ENCODE data around the gene CSRNP3.

CSRNP3 gene

DNA sequence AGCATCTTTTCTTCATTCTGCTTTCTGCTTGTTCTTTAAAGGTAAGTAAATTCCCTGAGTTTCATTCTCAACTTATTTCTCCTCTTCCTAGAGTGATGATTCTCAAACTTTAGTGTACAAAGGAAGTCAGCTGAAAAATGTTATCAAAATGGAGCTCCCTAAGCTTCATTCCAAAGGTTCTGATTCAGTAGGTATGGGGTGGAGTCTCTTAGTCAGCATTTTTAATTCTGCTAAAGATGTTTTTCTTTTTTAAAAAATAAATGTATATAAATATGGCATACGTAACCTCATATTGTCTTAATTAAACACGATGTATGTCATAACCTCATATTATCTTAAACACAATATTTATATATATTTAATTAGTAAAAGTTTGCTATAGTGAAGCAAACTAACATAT is 3.1 kb upstream of the CSRNP3 start:
- DNase-seq: no peak
- in situ Hi-C loops (cut with MboI; ENCODE audit: low pct_unique_long_range_greater_than_20kb, low sequenced_read_pairs): no loop called here

DNA sequence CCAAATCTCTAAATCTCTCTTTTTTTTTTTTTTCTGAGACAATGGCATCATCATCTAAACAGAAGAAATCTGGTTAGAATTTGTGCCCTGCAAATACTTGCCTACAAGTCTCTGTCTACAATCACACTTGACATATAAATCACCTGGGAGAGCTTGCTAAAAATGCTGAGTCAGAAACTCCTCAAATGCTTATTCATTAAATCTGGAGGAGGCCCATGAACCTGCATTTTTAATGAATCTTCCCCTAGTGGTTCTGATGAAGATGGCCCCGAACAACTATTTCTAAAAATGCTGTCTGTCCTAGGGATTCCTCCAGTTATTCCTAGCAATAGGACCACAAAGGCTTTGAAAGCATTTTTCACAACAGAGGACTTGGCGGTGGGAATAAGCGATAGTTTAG is 1.6 kb upstream of the CSRNP3 start:
- in situ Hi-C loops (cut with MboI; ENCODE audit: low pct_unique_long_range_greater_than_20kb, low sequenced_read_pairs): no loop called here
- no peak for DNase-seq

DNA sequence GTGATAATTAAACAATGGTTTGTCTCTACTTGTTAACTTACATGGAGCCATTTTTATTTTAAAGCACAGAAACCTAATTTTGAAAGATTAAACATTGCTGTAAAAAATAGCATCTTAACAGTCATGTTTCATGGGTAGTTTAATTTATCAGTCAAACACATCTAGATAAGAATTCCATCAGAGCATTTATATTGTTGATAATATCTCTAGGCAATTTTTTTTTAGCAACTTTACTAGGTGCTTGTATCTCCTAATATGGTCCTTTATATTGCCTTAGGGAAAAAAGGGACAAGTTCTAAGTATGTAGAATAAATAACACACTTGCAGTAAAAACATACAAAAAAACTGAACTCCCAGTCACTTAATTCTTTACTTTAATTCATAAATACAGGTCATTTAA is 863 bp downstream of the CSRNP3 start:
- DNase-seq: no peak
- in situ Hi-C loops (cut with MboI; ENCODE audit: low pct_unique_long_range_greater_than_20kb, low sequenced_read_pairs): no loop called here

DNA sequence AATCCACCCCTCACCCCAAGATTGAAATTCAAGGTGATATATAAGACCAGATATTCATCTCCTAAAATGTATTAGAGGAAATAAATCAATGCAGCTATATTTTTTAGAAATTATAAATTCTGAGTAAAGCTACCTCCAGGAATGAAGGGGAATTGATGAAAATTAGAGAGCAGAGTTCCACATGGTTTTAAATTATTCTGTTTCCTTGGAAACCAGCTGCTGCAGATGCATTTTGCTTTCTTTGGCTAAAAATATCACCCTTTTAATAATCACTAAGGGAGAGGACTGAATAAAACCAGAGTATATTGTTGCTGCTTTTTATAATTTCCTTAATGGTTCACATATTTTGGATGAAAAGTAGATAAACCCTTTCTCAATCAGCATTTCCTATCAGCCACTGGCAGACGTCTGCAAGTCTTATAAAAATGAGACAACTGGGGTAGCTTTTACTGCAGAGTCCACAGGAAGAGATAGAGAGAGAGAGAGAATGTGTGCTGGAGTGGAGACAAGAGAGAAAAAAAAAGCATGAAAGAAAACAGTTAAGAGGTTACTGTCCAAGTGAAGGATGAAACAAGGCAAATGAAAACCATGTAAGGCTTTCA is 2.0 kb downstream of the CSRNP3 start:
- DNase-seq: no peak
- in situ Hi-C loops (cut with MboI; ENCODE audit: low pct_unique_long_range_greater_than_20kb, low sequenced_read_pairs): no loop called here

DNA sequence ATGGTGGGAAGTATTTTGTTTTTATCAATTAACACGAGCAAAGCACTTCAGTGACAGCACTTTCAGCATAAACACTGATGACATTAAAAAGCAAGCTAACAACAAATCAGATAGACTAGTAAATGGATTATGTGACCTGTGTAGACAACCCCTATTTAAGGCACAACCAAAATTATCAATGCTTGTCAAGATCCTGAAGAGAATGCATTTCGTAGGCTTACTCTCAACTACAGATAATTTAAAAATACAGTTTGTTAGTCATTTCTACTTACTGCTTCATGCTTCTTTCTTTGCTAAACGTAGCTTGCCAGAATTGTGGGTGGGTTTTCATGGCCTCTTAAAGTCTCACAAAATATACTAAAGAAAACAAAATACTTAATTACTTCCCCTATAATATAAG is 3.4 kb downstream of the CSRNP3 start:
- in situ Hi-C loops (cut with MboI; ENCODE audit: low pct_unique_long_range_greater_than_20kb, low sequenced_read_pairs): no loop called here
- DNase-seq: no peak

DNA sequence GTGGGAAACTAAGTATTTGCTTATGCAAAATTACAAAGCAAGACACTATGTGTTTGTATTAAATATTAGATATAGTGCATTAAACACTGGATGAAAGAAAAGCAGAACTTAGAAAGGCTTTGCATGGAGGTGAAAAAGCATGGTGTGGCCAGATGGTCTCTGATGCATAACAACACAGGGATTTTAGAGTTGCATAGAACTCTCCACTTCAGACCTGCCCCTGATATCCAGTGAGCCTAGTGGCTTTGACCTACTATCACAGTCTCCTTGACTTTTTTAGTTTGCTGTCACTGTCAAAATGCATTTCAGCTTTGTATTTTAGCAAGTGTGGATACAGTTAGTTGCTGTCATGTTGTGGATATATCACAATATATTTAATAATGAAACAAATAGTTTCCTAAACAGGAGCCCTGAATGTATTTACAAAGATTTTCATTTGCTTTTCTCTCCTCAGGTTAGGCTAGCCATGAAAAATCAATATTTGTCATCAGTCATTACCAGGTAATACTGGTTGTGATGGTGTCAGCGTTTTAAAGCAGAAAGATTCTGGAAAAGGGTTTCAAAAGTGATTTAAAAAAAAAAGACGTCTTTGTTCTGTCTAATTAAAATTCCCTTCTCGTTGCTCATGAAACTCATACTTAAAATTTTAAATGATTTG is 5.2 kb downstream of the CSRNP3 start:
- in situ Hi-C loops (cut with MboI; ENCODE audit: low pct_unique_long_range_greater_than_20kb, low sequenced_read_pairs): no loop called here
- DNase-seq: no peak

DNA sequence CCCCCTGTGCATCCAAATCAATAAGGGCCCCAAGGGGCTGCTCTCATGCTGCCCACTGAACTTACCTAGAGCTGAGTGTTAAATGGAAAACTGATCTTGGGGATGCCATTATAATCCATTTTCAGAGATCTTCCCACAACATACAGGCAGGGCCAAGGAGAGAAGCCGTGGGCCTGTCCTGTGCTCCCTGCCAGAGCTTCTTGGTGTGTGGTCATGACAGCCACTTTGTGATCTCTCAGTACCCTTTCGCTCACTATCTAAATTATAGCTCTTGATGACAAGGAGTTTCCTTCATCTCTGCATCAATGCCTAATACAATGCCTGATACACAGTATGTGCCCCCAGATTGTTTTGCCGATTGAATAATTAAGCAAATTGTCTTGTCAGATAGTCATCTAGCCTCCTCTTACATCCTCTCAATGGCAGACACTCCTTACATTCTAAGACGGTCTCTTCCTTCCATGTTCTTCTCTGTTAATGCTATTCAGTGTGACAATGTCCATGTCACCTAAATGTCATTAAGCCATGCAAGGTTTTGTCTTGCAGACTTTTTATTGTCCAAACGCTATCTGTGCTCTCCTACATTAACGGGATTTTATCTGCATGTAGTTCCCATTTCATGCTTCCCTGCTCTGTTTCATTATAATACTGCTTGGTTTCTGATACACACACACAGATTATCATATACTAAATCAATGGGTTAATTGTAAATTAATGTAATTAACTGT is 5.9 kb downstream of the CSRNP3 start:
- DNase-seq: no peak
- in situ Hi-C loops (cut with MboI; ENCODE audit: low pct_unique_long_range_greater_than_20kb, low sequenced_read_pairs): no loop called here

DNA sequence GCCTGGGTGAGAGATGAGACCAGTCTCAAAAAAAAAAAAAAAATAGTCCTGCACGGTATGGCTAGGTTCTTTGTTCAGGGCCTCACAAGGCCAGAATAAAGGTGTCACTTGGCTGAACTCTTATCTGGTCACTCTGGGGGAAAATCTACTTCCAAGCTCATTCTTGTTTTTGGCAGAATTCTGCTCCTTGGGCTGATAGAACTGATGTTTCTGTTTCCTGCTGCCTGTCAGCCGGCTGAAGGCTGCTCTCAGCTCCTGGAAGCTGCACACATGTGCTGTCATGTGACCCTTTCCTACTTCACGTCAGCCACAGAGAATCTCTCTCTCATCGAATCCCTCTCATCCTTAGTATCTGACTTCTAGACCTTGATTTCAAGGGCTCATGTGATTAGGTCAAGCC is 10.4 kb downstream of the CSRNP3 start:
- in situ Hi-C loops (cut with MboI; ENCODE audit: low pct_unique_long_range_greater_than_20kb, low sequenced_read_pairs): no loop called here
- DNase-seq: no peak

DNA sequence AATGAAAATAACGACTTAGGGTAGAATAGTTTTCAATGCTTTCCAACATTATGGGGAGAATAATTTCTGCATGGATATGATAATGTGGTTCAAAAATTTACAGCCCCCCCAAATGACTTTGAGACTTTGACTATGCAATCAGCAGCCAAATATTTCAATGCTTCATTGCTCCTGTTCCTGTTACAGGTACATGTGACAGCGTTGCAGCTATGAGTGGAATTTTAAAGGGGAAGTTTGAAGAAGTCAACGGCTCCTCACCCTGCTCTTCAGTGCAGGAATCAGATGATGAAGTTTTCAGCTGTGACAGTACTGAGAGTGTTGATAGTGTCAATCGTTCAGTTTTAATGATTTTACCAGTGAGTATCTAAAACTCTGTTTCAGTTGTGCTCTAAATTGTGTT is 25.1 kb downstream of the CSRNP3 start:
- in situ Hi-C loops (cut with MboI; ENCODE audit: low pct_unique_long_range_greater_than_20kb, low sequenced_read_pairs): no loop called here
- DNase-seq: no peak

DNA sequence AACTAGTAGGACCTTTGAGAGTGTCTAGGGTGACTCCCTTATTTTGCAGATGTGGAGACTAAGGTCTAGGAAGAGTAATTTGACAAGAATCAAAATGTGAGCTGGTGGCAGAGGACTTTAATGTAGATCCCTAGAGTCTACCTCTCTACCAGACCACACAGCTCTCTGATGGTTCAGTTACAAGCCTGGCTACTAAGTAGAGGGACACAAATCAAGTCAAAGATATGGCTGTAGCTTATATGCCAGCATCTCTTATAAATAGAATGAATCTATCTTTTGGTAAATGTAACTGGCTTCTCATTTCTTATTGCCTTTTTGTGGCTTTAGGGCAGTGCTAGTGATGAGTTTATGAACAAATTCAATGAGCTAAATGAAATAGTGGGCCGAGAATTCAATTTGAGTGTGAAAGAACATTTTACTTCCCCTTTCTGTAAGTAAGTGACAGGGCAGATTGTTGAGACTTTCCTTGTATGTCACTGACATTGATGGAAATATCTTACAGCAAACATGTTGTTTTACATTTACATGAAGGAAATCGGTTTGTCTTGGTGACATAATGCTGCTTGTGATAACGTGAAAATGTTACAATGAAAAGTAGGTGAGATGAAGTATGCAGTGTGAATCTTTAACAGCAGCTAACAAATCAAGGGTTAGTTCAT is 28.3 kb downstream of the CSRNP3 start:
- in situ Hi-C loops (cut with MboI; ENCODE audit: low pct_unique_long_range_greater_than_20kb, low sequenced_read_pairs): no loop called here
- peak; percentile 3 for DNase-seq

DNA sequence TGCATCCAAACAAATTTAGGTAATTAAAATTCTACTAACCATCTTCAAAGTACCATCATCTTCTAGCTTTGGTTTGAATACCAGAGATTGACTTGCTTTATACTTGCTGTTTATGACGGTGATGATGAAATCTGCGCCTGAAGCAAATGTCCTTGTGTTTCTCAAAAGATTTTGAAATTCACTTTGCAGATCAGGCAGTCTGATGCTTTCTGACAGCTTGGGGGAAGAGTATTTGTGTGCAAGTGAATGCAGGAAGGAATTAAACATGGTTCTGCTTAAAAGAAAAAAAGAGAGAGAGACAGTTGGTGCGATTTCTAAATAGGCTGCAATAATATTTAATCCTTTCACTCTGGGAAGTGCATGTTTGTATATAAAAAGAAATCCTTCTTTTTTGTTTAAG is 29.6 kb downstream of the CSRNP3 start:
- DNase-seq: no peak
- in situ Hi-C loops (cut with MboI; ENCODE audit: low pct_unique_long_range_greater_than_20kb, low sequenced_read_pairs): no loop called here

DNA sequence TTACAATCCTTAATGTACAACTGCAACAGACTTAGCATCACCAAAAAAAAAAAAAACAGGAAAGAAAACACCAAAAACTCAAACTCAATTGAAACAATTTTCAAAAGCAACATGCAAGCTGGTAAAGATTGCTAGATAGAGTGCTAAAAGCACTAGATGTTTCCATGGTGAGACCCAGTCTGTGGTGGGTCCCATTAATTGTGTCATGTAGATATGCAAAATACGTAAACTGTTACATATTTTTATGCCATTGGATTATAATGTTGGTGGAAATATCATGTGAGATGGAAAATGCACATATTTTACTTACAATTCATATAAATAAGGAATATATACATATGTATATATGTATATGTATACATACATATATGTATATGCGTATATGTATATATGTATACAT is 30.5 kb downstream of the CSRNP3 start:
- in situ Hi-C loops (cut with MboI; ENCODE audit: low pct_unique_long_range_greater_than_20kb, low sequenced_read_pairs): no loop called here
- no peak for DNase-seq

DNA sequence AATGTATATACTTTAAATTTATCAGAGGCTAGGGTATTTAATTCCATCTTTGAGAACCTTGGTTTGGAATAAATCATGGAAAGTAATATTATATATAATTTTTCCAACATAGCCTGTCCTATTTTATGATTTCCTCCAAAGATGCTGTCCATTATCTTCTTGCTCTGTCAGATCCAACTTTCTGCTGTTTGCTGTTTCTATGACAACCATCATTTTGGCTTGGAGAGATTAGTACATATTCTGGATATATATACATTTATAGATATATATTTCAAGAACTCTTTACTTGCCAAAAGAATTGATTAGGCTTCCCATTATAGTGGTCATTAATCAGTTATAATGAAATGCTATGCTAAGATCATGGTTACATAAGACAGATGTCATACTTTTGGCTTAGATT is 31.3 kb downstream of the CSRNP3 start:
- in situ Hi-C loops (cut with MboI; ENCODE audit: low pct_unique_long_range_greater_than_20kb, low sequenced_read_pairs): no loop called here
- no peak for DNase-seq

DNA sequence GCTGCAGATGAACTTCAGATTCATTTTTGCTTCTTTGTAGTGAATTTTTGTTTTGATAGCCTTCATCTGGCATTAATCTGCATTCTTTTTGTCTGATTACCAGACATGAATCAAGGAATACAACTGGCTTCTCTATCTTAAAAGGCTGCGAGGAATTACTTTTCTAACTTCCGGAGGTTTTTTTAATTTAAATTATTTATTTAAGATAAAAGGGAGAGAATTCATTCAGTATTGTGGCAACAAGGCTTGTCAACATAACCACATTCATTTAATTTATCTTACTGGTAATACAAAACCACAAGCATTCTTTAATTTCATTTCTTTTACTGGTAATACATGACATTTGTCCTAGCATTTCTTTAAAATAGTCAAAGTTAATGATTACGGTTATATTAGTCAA is 36.0 kb downstream of the CSRNP3 start:
- DNase-seq: no peak
- in situ Hi-C loops (cut with MboI; ENCODE audit: low pct_unique_long_range_greater_than_20kb, low sequenced_read_pairs): no loop called here

DNA sequence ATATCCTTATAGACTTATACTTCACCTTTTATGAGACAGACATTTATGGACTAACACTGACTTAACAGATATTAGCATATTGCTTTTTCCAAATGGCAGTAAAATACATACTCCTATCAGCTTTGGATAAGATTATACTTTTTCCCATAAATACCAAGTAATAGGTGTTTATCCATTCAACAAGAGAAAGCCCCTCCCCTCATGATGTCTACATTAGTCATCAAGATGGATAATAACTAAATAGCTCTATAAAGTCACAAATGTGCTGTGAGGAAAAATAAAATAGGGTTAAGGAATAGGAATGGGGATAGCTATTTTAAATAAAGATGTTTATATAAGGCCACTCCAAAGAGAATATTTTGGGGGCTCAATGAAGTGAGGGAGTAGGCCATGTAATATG is 39.4 kb downstream of the CSRNP3 start:
- DNase-seq: no peak
- in situ Hi-C loops (cut with MboI; ENCODE audit: low pct_unique_long_range_greater_than_20kb, low sequenced_read_pairs): no loop called here

DNA sequence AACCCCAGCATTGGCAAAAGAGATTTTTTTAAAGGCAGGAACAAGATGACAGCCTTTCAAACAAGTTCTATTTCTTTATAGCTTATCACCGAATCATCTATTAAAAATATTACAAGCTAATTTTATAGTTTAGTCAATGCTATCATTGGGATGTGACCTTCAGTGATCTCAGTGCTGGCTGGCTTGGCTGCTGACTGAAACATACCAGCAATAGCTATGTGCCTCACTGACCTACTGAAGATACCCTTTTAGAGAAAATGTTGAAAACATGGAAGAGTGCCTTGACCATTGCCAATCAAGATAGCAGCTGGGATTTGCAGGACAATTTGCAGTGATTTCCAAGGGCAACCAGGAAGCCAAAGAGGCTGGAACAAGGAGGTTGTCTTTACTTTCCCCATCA is 44.0 kb downstream of the CSRNP3 start:
- no peak for DNase-seq
- in situ Hi-C loops (cut with MboI; ENCODE audit: low pct_unique_long_range_greater_than_20kb, low sequenced_read_pairs): no loop called here

DNA sequence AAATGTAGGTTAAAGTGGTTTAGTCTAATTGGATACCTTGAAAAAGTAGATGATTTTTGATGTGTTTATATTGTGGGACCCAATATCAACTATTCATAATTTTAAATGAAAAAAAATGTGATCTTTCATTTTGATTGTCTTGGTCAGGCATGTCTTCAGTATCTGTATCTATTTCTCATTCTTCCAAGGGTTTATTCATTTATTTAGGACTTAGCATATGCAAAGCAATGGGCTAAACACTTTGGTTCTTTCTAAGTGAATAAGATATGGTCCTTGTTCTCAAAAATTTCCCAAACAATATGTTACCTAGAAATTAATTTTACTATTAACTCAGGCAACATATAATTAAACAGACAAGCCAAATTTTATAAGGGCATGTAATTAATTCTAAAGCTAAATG is 49.1 kb downstream of the CSRNP3 start:
- in situ Hi-C loops (cut with MboI; ENCODE audit: low pct_unique_long_range_greater_than_20kb, low sequenced_read_pairs): no loop called here
- no peak for DNase-seq

DNA sequence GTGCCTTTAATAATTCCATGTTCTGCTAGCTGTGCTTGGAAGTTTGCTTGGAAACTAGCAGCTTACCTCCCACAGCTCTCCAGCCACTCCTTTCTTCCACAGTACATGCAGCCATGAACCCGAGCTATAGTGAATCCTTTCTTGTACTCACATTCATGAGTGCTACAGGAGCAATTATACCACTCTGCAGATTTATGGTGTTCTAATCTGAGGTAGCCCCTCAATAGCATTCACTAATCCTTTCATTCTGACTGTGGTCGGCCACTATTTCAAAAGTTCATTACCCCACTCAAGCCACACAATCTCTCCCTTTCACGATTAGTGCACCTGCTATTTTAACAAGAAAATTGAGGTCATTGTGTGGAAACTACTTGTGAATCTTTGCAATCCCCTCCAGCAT is 53.2 kb downstream of the CSRNP3 start:
- in situ Hi-C loops (cut with MboI; ENCODE audit: low pct_unique_long_range_greater_than_20kb, low sequenced_read_pairs): no loop called here

DNA sequence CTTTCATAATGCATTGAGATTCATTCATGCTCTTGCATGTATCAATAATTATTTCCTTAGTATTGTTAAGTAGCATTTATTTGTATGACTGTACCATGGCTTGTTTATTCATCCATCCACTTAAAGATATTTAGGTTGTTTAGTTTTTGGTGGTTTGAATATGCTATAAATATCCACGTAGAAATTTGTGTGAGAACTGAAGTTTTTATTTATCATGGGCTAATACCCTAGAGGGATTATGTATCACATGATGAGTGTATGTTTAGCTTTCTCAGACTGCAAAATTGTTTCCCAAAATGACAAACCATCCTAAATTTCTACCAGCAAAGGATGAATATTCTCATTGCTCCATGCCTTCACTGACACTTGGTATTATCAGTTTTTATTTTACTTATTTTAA is 55.2 kb downstream of the CSRNP3 start:
- no peak for DNase-seq
- in situ Hi-C loops (cut with MboI; ENCODE audit: low pct_unique_long_range_greater_than_20kb, low sequenced_read_pairs): no loop called here

More for the DNA sequence above, 53.2 kb downstream of the CSRNP3 start:
- no peak for DNase-seq

DNA sequence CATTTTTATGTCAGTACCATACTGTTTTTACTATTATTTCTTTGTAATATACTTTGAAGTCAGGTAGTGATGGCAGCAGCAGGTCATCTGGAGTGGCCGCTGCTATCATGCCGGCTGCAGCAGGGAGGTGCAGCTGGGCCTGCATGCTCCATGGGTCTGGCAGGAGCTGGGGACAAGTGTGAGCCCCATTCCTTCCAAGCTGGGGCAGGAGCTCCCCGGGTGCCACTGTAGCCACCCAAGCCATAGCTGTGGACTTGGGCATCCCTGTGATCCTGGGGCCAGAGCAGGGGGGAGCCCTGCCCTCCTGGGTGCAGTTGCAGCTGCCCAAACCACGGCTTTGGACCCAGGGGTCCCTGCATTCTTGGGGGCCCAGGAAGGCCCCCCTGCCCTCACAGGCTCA is 59.2 kb downstream of the CSRNP3 start:
- DNase-seq: no peak
- in situ Hi-C loops (cut with MboI; ENCODE audit: low pct_unique_long_range_greater_than_20kb, low sequenced_read_pairs): no loop called here
